ENCODE results near the gene RAD21L1. TPM values are rescaled to one million over a fixed set of nuclear protein-coding genes. Genes with fewer than 3 reads are reported as not detected.

RAD21L1 gene
- total and polyA plus RNA-seq, 2 donors (not counting 3 experiments of a cell fraction or from before 2014, with no cell fraction given), result 0.06 TPM; not detected in 1

GRCh38 chr20:1304710-1305515, 79.1 kb downstream of the RAD21L1 start:
- H3K9me3 ChIP-seq (replicated peaks; ENCODE audit: control insufficient read depth, insufficient read depth, low read length), result no peaks in the 10 kb centered on the region
- no peak overlapping the region for H3K9ac ChIP-seq (replicated peaks; ENCODE audit: extremely low read depth, insufficient read depth, low read length)
- no peak overlapping the region for H3K4me3 ChIP-seq (replicated peaks in 1 of 3; ENCODE audit: insufficient read depth in 1 of 3, low read depth in 1 of 3, low read length in 3 of 3)
- no peak overlapping the region for H3K4me2 ChIP-seq (ENCODE audit: insufficient read depth, low read length)
- no peaks in the 10 kb centered on the region for H3K79me2 ChIP-seq (ENCODE audit: control insufficient read depth, insufficient read depth, low read length)
- no peaks in the 10 kb centered on the region for H3K9me1 ChIP-seq (replicated peaks; ENCODE audit: control insufficient read depth, extremely low read depth, insufficient read depth, low read length)
- POLR2A ChIA-PET, result no interaction called here
- peaks cover 0 to 5% of the 10 kb centered on the region in 2 experiments for H3K36me3 ChIP-seq (ENCODE audit: control insufficient read depth in 2 of 2, extremely low read depth in 1 of 2, insufficient read depth in 2 of 2, low read length in 2 of 2)
- dilution Hi-C loops (cut with MboI; ENCODE audit: extremely low pct_ligation_motif_present, low sequenced_read_pairs) (loop anchor here (25.0 kb wide), 1 partner anchor 132 kb away; no protein-coding TSS in a partner anchor), intact Hi-C loops (cut with micrococcal nuclease) (loop anchor here (5.0 to 10.0 kb wide), 2 partner anchors 78 to 190 kb away; partner anchors contain the start of genes PSMF1 and RAD21L1)
- no peak overlapping the region for H3K27ac ChIP-seq (ENCODE audit: insufficient read depth, low read depth, low read length)
- H3K4me1 ChIP-seq (ENCODE audit: control insufficient read depth, extremely low read depth, insufficient read depth, low read length), result peaks cover 12% of the 10 kb centered on the region
- no TSS peak for BruUV-seq (replicated peaks)
- FAIRE-seq (no peak), DNase-seq (ENCODE audit: low read depth, low spot score) (no peak)
- no peak overlapping the region for H2AFZ ChIP-seq (ENCODE audit: low read depth, low read length)
- H3K27me3 ChIP-seq (ENCODE audit: control insufficient read depth in 2 of 2, insufficient read depth in 2 of 2, low read length in 2 of 2), result no peaks in the 10 kb centered on the region
- H4K20me1 ChIP-seq (replicated peaks; ENCODE audit: control insufficient read depth, extremely low read depth, insufficient read depth, low read length), result no peaks in the 10 kb centered on the region
- no peak for TF ChIP-seq FOS (IDR thresholded peaks at IDR 0.05; ENCODE audit: borderline replicate concordance, insufficient read depth, low read length)
- no peak for TF ChIP-seq POLR2AphosphoS5 (IDR thresholded peaks at IDR 0.05; ENCODE audit: insufficient read depth, low read depth, low read length)
- CTCF ChIA-PET, result interaction anchor here (1.0 to 1.2 kb wide), 3 partner anchors 8 to 102 kb away, joined by 3 to 4 read pairs (median 3); partner anchors contain the start of gene C20orf202

Other genes starting within 250 kb of the RAD21L1 start
- gene RSPO4, start 223.7 kb upstream of the RAD21L1 start, total RNA-seq, result not detected in 2 replicates
- gene RSPO4, start 223.7 kb upstream of the RAD21L1 start, polyA plus RNA-seq, result not detected in 2 replicates
- 140 and 142 TPM in 2 replicates for gene PSMF1, start 107.4 kb upstream of the RAD21L1 start, total RNA-seq
- 166 and 354 TPM in 2 replicates for gene PSMF1, start 107.4 kb upstream of the RAD21L1 start, polyA plus RNA-seq
- 0.67 and 1.1 TPM in 2 replicates for gene TMEM74B, start 41.1 kb upstream of the RAD21L1 start, total RNA-seq
- gene TMEM74B, start 41.1 kb upstream of the RAD21L1 start, polyA plus RNA-seq, result 0.26 and 0.54 TPM in 2 replicates
- gene C20orf202, start 22.6 kb upstream of the RAD21L1 start, total RNA-seq, result not detected in 2 replicates
- gene C20orf202, start 22.6 kb upstream of the RAD21L1 start, polyA plus RNA-seq, result not detected in 2 replicates
- gene SNPH, start 40.2 kb downstream of the RAD21L1 start, total RNA-seq, result 5.1 and 5.5 TPM in 2 replicates
- 2.3 TPM in 2 replicates for gene SNPH, start 40.2 kb downstream of the RAD21L1 start, polyA plus RNA-seq
- gene SDCBP2, start 103.1 kb downstream of the RAD21L1 start, total RNA-seq, result 5.5 and 9.0 TPM in 2 replicates
- gene SDCBP2, start 103.1 kb downstream of the RAD21L1 start, polyA plus RNA-seq, result 5.8 and 6.9 TPM in 2 replicates
- 968 and 982 TPM in 2 replicates for gene FKBP1A, start 167.0 kb downstream of the RAD21L1 start, total RNA-seq
- 1,861 and 1,972 TPM in 2 replicates for gene FKBP1A, start 167.0 kb downstream of the RAD21L1 start, polyA plus RNA-seq
- 95.7 and 107 TPM in 2 replicates for gene NSFL1C, start 240.8 kb downstream of the RAD21L1 start, total RNA-seq
- gene NSFL1C, start 240.8 kb downstream of the RAD21L1 start, polyA plus RNA-seq, result 26.0 and 27.3 TPM in 2 replicates